Measurements from ENCODE around the gene MPV17L2. TPM values are rescaled to one million over a fixed set of nuclear protein-coding genes. Genes with fewer than 3 reads are reported as not detected.

Gene MPV17L2
- total RNA-seq, 2 experiments from 2014 or later: 6.3 to 6.5 TPM

DNA sequence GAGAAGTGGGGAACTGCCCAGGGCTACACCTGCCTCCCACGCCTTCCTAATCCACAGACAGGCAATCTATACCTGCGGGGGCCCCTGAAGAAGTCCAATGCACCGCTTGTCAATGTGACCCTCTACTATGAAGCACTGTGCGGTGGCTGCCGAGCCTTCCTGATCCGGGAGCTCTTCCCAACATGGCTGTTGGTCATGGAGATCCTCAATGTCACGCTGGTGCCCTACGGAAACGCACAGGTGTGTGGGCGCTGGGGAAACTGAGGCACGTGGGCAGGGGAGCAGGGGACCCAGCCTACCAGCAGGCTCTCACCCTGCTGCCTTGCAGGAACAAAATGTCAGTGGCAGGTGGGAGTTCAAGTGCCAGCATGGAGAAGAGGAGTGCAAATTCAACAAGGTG lies 18.0 kb upstream of the MPV17L2 start:
- CTCF ChIA-PET: interaction anchor here (1.0 to 1.6 kb wide), 4 partner anchors 17 to 77 kb away, joined by 3 to 4 read pairs (median 4); no protein-coding TSS in a partner anchor
- intact Hi-C loops (cut with micrococcal nuclease): loop anchor here (1.0 kb wide), 1 partner anchor 17 kb away; no protein-coding TSS in a partner anchor
- no peaks in the 10 kb centered on the region for H3K9me3 Mint-ChIP-seq
- no peak overlapping the region for H3K27ac Mint-ChIP-seq
- H3K36me3 Mint-ChIP-seq (ENCODE audit: low read depth): peaks cover 5% of the 10 kb centered on the region
- peak overlapping the region; percentile 10 for H3K4me3 Mint-ChIP-seq
- DNase-seq: no peak
- peaks cover 6% of the 10 kb centered on the region for H3K4me1 Mint-ChIP-seq (ENCODE audit: low read depth)
- H3K27me3 Mint-ChIP-seq (ENCODE audit: low read depth): no peaks in the 10 kb centered on the region

DNA sequence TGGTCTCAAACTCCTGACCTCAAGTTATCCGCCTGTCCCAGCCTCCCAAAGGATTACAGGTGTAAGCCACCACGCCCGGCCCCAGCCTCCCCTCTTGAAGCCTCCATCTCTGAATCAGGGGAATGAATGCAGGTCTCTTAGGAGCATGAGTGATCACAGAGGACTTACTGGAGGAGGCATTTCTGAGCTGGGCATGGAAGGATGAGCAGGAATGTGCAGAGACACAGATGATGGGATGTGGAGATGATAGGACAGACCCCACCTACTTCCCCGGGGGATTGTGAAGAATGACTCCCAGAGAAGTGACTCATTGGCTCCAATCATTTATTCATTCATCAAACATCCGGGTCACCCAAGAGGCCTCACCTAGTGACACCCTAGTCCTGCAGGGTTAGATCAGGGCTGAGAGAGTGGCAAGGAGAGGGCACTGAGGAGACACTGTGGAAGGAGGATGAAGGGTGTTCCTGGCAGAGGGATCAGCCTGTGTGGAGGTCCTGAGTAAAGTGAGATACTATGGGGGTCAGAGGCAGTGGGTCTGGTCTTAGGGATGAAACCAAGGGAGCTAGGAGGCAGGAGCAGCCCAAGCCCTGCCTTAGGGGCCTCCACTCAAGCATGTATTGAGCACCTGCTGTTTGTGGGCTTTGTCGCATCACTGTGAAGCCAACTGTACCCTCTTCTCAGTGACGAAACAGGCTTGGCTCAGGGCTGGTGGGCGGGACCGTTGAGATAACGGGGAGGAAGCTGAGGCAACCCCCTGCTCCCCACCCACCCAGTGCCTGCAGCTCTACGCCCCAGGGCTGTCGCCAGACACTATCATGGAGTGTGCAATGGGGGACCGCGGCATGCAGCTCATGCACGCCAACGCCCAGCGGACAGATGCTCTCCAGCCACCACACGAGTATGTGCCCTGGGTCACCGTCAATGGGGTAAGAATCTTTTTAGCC lies 16.4 kb upstream of the MPV17L2 start:
- H3K4me1 Mint-ChIP-seq (ENCODE audit: low read depth): peaks cover 6% of the 10 kb centered on the region

DNA sequence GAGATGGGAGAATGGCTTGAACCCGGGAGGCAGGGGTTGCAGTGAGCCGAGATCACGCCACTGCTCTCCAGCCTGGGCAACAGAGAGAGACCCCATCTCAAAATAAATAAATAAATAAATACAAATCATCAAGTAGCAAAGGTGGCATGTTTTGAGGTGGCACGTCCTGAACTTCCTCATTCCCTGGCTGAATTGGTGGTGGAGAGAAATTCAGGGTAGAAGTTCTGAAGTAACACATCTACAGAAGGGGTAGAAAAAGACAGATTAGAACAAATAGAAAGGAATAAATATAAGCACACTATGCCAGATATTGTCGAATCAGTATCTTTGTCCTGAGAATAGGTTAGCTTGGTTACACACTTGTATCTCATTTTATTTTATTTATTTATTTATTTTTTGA lies 13.1 kb upstream of the MPV17L2 start:
- intact Hi-C loops (cut with micrococcal nuclease): no loop called here
- Mint-ChIP-seq H3K27ac (no peak overlapping the region), H3K27me3 (ENCODE audit: low read depth) (no peaks in the 10 kb centered on the region), H3K36me3 (ENCODE audit: low read depth) (no peaks in the 10 kb centered on the region), H3K4me3 (no peak overlapping the region), H3K9me3 (no peaks in the 10 kb centered on the region), H3K4me1 (ENCODE audit: low read depth) (no peaks in the 10 kb centered on the region)
- DNase-seq: no peak
- CTCF ChIA-PET: interaction anchor here (0.7 to 1.0 kb wide), 2 partner anchors 12 to 246 kb away, joined by 3 to 4 read pairs; no protein-coding TSS in a partner anchor

More for the DNA sequence above, 16.4 kb upstream of the MPV17L2 start:
- peaks cover 2% of the 10 kb centered on the region for H3K36me3 Mint-ChIP-seq (ENCODE audit: low read depth)
- CTCF ChIA-PET: interaction anchor here (1.8 kb wide), 1 partner anchor 75 kb away, joined by 5 read pairs; no protein-coding TSS in a partner anchor
- H3K27me3 Mint-ChIP-seq (ENCODE audit: low read depth): no peaks in the 10 kb centered on the region
- H3K9me3 Mint-ChIP-seq: no peaks in the 10 kb centered on the region
- H3K4me3 Mint-ChIP-seq: no peak overlapping the region
- no peak for DNase-seq
- no peak overlapping the region for H3K27ac Mint-ChIP-seq
- intact Hi-C loops (cut with micrococcal nuclease): no loop called here

DNA sequence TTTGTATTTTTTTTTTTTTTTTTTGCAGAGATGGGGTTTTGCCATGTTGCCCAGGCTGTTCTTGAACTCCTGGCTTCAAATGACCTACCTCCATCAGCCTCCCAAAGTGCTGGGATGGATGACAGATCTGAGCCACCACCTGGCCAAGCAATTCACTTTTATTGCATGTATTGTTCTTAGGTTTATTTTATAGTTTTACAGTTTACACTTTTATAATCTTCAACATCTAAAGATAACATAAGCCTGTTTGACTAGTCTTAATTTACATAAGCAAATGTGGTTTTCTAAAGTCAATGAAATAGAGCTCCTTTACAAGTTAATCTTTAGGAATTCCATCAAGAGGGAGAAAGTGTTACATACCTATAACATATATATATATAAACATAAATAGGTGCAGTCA lies 9.5 kb upstream of the MPV17L2 start:
- H3K27ac Mint-ChIP-seq: no peak overlapping the region
- CTCF ChIA-PET: interaction anchor here (0.7 to 1.5 kb wide), 6 partner anchors 30 to 221 kb away, joined by 3 to 5 read pairs (median 3); no protein-coding TSS in a partner anchor

GRCh38 chr19:18185538-18185937 lies 7.5 kb upstream of the MPV17L2 start:
- Mint-ChIP-seq H3K4me3 (no peak overlapping the region), H3K36me3 (ENCODE audit: low read depth) (no peaks in the 10 kb centered on the region), H3K4me1 (ENCODE audit: low read depth) (no peaks in the 10 kb centered on the region), H3K27ac (no peak overlapping the region), H3K27me3 (ENCODE audit: low read depth) (no peaks in the 10 kb centered on the region), H3K9me3 (no peaks in the 10 kb centered on the region)
- intact Hi-C loops (cut with micrococcal nuclease): no loop called here
- DNase-seq: no peak
- CTCF ChIA-PET: interaction anchor here (0.6 kb wide), 3 partner anchors 87 to 215 kb away, joined by 3 to 4 read pairs (median 4); no protein-coding TSS in a partner anchor

More for the DNA sequence above, 9.5 kb upstream of the MPV17L2 start:
- intact Hi-C loops (cut with micrococcal nuclease): no loop called here
- no peaks in the 10 kb centered on the region for H3K27me3 Mint-ChIP-seq (ENCODE audit: low read depth)
- H3K4me1 Mint-ChIP-seq (ENCODE audit: low read depth): no peaks in the 10 kb centered on the region
- no peaks in the 10 kb centered on the region for H3K9me3 Mint-ChIP-seq
- no peak for DNase-seq
- H3K4me3 Mint-ChIP-seq: no peak overlapping the region
- no peaks in the 10 kb centered on the region for H3K36me3 Mint-ChIP-seq (ENCODE audit: low read depth)

- intact Hi-C loops (cut with micrococcal nuclease): loop anchor here (5.0 kb wide), 1 partner anchor 243 kb away; no protein-coding TSS in a partner anchor
These were observed 2.7 kb upstream of the MPV17L2 start for GRCh38 chr19:18190278-18190677.

DNA sequence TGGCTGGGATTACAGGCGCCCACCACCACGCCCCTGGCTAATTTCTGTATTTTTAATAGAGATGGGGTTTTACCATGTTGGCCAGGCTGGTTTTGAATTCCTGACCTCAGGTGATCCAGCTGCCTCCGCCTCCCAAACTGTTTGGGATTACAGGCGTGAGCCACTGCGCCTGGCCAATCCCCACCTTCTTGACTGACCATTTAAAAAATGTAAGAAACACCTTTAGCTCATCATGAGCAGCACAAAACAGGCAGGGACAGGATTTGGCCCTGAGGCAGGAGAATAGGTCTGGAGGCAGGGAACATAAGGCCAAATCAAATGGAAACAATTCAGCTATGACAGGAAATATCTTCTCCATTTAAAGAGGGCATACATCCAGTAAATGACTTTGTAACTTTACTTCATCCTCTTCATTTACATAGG lies 1.4 kb upstream of the MPV17L2 start:
- DNase-seq: no peak
- intact Hi-C loops (cut with micrococcal nuclease): loop anchor here (1.0 to 5.0 kb wide), 10 partner anchors 17 to 331 kb away; partner anchors contain the start of genes ELL, LSM4 and PGPEP1

More at GRCh38 chr19:18190278-18190677, 2.7 kb upstream of the MPV17L2 start:
- no peak for DNase-seq
- Mint-ChIP-seq H3K4me3 (no peak overlapping the region), H3K36me3 (ENCODE audit: low read depth) (no peaks in the 10 kb centered on the region), H3K27me3 (ENCODE audit: low read depth) (no peaks in the 10 kb centered on the region), H3K9me3 (no peaks in the 10 kb centered on the region), H3K4me1 (ENCODE audit: low read depth) (peaks cover 19% of the 10 kb centered on the region), H3K27ac (no peak overlapping the region)
- CTCF ChIA-PET: interaction anchor here (1.4 kb wide), 1 partner anchor 59 kb away, joined by 6 read pairs; no protein-coding TSS in a partner anchor

DNA sequence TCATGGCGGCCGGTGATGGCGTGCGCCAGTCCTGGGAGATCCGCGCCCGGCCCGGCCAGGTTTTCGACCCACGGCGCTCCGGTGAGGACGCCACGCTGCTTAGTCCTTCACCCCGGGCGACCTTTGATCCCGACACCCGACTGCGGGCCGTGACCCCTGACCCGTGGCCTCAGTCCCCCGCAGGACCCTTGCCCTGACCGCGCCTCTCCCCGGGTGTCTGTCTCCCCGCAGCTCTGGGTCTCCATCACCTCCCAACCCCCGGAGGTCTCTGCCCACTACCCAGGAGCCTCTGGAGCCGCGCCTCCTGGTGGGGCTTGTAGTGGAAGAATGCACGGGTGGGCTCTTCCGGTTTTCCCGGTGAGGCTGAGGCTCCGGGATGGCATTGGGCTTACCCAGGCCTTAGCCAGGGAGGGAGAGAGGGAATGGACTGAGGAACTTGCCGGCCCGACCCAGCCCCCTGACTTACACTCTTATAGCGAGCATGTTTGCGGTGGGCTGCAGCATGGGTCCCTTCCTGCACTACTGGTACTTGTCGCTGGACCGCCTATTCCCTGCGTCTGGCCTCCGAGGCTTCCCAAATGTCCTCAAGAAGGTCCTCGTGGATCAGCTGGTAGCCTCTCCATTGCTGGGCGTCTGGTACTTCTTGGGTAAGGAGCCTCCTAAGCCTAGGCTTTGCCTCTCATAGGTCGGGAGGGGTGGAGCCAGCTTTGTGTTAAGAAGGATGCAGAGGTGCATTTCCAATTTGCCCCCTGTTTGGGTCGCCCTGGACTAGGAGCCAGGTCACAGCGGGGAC lies 566 bp downstream of the MPV17L2 start:
- intact Hi-C loops (cut with micrococcal nuclease): loop anchor here (1.0 to 5.0 kb wide), 4 partner anchors 11 to 246 kb away; partner anchors contain the start of genes PGPEP1 and RAB3A
- H3K27me3 Mint-ChIP-seq (ENCODE audit: low read depth): no peaks in the 10 kb centered on the region
- H3K36me3 Mint-ChIP-seq (ENCODE audit: low read depth): peaks cover 3% of the 10 kb centered on the region
- CTCF ChIA-PET: interaction anchor here (0.6 to 3.5 kb wide), 8 partner anchors 10 to 145 kb away, joined by 3 to 28 read pairs (median 4); partner anchors contain the start of gene RAB3A
- peaks cover 19% of the 10 kb centered on the region for H3K4me1 Mint-ChIP-seq (ENCODE audit: low read depth)
- no peak for DNase-seq
- H3K27ac Mint-ChIP-seq: peak overlapping the region; percentile 90
- H3K9me3 Mint-ChIP-seq: no peaks in the 10 kb centered on the region
- H3K4me3 Mint-ChIP-seq: peak overlapping the region; percentile 83

More for the DNA sequence above, 1.4 kb upstream of the MPV17L2 start:
- Mint-ChIP-seq H3K9me3 (no peaks in the 10 kb centered on the region), H3K27me3 (ENCODE audit: low read depth) (no peaks in the 10 kb centered on the region), H3K27ac (peak overlapping the region; percentile 90), H3K4me3 (peak overlapping the region; percentile 83), H3K4me1 (ENCODE audit: low read depth) (peaks cover 19% of the 10 kb centered on the region), H3K36me3 (ENCODE audit: low read depth) (no peaks in the 10 kb centered on the region)
- CTCF ChIA-PET: interaction anchor here (0.8 to 3.5 kb wide), 8 partner anchors 9 to 199 kb away, joined by 3 to 28 read pairs (median 4); partner anchors contain the start of gene RAB3A

- intact Hi-C loops (cut with micrococcal nuclease): loop anchor here (5.0 kb wide), 1 partner anchor 247 kb away; no protein-coding TSS in a partner anchor
- Mint-ChIP-seq H3K9me3 (no peaks in the 10 kb centered on the region), H3K27ac (no peak overlapping the region), H3K4me3 (peak overlapping the region; percentile 83), H3K27me3 (ENCODE audit: low read depth) (no peaks in the 10 kb centered on the region), H3K36me3 (ENCODE audit: low read depth) (peaks cover 3% of the 10 kb centered on the region), H3K4me1 (ENCODE audit: low read depth) (peaks cover 19% of the 10 kb centered on the region)
- no peak for DNase-seq
- CTCF ChIA-PET: interaction anchor here (3.5 kb wide), 1 partner anchor 58 kb away, joined by 28 read pairs; no protein-coding TSS in a partner anchor
These were observed 1.1 kb downstream of the MPV17L2 start for GRCh38 chr19:18194181-18194530.

DNA sequence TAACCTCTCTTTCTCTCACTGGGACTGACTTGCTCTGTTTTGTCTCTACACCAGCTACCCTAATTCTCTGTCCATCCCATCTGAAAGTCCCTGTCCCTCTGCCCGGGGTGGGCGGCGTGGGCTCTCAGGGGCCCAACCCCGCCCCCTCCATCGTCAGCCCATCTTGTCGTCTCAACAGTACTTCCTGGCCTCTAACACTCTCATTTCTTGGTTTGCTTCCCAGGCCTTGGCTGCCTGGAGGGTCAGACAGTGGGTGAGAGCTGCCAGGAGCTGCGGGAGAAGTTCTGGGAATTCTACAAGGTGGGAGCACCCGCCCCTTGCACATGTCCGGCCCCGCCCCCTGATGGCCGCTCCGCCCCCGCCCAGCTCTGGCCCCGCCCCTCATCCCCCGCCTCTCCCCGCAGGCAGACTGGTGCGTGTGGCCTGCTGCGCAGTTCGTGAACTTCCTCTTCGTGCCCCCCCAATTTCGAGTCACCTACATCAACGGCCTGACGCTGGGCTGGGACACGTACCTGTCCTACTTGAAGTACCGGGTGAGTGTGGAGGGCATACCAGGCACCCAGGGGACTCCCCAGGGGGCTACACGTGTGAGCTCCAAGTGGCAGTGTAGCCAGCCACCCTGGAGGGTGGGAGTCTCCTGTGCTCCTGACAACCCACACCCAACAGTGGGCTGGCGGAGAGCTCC lies 1.7 kb downstream of the MPV17L2 start:
- DNase-seq: peak; percentile 23
- Mint-ChIP-seq H3K4me3 (peak overlapping the region; percentile 83), H3K27me3 (ENCODE audit: low read depth) (no peaks in the 10 kb centered on the region), H3K27ac (peak overlapping the region; percentile 13), H3K36me3 (ENCODE audit: low read depth) (peaks cover 3% of the 10 kb centered on the region), H3K4me1 (ENCODE audit: low read depth) (peaks cover 19% of the 10 kb centered on the region), H3K9me3 (no peaks in the 10 kb centered on the region)
- CTCF ChIA-PET: interaction anchor here (3.5 kb wide), 1 partner anchor 58 kb away, joined by 28 read pairs; no protein-coding TSS in a partner anchor
- intact Hi-C loops (cut with micrococcal nuclease): loop anchor here (5.0 kb wide), 1 partner anchor 247 kb away; no protein-coding TSS in a partner anchor

GRCh38 chr19:18196511-18196845 lies 3.5 kb downstream of the MPV17L2 start:
- Mint-ChIP-seq H3K27me3 (ENCODE audit: low read depth) (no peaks in the 10 kb centered on the region), H3K27ac (no peak overlapping the region), H3K9me3 (no peaks in the 10 kb centered on the region), H3K4me1 (ENCODE audit: low read depth) (peaks cover 21% of the 10 kb centered on the region), H3K36me3 (ENCODE audit: low read depth) (peaks cover 5% of the 10 kb centered on the region), H3K4me3 (no peak overlapping the region)
- intact Hi-C loops (cut with micrococcal nuclease): no loop called here
- no peak for DNase-seq
- CTCF ChIA-PET: no interaction called here

Data from activated naive CD4-positive, alpha-beta T cell treated with anti-CD3 and anti-CD28 coated beads for 36 hours (primary cell).